Activated CD4-positive, CD25-positive, alpha-beta regulatory T cell treated with anti-CD3 and anti-CD28 coated beads, Interleukin-2, amount 50 U/mL, for 24 hours (primary cell): ENCODE measurements around the gene WDR46.

Source experiments
- ATAC-seq, 2 donors: fragments of 150-1000 bp; cut with Tn5 transposase; one replicate each; pipeline ENCODE4 v1.10.0; 2021; ENCODE audit warnings: mild to moderate bottlenecking in 1 of 2, moderate library complexity in 1 of 2

Gene WDR46

DNA sequence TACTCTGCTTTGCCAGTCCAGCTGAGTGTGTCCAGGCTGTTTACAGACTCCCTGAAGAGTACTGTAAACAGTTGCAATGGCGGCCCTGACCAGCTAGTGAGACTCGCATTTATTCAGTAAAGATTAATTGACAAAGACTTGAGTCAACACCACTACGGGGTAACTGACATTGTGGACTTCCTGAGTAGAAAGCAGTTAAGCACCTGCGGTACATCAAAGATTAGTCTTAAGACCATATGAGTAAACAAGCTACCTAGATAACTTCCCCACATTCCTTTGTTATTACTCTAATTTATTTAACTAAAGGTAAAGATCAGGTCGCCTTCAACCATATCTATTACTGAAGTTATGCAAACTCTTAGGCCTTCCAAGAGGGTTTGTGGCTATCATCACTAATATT is 30.0 kb downstream of the WDR46 start:
- ATAC-seq = no peak

DNA sequence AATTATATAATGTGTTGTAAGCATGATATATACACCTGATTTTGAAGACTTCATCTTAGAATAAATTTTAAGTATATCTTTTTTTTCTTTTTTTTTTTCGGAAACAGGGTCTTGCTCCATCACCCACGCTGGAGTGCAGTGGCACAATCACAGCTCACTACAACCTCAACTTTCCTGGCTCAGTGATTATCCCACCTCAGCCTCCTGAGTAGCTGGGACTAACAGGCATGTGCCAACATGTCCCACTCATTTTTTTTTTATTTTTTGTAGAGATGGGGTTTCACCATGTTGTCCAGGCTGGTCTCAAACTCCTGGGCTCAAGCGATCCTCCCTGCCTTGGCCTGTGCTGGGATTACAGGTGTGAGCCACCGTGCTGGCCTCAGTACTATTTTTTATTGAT is 34.4 kb downstream of the WDR46 start:
- ATAC-seq = no peak

DNA sequence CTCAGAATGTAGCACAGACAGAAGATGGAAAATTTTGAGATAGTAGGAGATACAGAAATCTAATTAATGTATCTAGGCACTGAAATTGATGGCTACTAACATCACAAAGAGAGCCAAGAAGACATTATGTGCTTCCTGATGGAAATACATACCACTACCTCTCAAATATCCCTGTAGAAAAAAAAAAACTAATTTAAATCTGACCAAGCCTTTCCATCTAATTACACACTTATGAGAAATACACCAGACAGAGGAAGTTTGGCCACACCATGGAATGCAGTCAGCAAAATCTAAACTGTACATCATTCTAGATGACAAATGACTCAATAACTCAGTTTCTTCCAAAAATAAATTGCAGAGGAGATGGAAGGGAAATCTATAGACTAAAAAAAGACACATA is 36.3 kb downstream of the WDR46 start:
- no peak for ATAC-seq

DNA sequence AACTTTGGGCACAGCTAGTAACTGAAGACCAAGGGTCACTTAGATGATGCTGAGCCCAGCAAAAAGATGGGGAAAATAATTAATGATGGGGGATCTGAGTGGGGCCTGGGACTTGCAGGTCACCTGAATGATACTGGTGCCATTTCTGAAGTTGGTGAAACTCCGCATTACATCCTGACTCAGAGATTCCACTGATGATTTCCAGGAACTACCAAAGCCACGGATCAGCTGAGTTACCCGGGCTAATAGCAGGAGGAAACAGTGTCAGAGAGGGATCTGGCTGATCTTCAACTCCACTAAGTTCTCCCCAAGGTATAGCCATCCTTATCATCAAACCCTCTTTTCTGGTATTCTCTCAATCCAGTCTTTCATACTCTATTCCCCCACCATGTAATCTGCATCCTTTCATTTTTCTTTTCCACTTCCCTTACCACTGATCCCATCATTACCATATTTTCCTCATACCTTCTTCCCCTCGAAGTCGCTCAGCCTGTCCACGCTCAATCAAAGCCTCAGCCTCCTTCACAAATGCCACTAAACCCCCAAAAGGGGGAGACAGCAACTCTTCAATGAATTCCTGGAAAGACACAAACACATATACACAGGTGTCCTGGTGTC is 37.5 kb downstream of the WDR46 start:
- ATAC-seq = no peak

DNA sequence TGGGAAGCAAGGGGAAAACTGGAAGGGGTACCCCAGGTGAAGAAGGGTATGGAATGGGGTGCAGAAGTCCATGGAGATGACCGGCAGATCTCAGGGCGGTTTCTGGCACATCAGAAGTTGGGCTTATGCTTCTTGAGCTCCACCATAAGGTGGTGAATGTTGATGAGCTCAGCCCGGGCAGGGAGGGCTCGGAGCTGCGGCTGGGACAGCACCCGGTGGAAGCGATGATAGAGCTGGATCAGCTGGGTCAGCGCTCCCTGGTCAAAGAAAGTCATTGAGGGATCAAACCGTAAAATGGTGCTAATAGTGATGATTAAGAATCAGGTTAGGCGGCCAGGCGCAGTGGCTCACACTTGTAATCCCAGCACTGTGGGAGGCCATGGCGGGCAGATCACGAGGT is 38.3 kb downstream of the WDR46 start:
- ATAC-seq = no peak

DNA sequence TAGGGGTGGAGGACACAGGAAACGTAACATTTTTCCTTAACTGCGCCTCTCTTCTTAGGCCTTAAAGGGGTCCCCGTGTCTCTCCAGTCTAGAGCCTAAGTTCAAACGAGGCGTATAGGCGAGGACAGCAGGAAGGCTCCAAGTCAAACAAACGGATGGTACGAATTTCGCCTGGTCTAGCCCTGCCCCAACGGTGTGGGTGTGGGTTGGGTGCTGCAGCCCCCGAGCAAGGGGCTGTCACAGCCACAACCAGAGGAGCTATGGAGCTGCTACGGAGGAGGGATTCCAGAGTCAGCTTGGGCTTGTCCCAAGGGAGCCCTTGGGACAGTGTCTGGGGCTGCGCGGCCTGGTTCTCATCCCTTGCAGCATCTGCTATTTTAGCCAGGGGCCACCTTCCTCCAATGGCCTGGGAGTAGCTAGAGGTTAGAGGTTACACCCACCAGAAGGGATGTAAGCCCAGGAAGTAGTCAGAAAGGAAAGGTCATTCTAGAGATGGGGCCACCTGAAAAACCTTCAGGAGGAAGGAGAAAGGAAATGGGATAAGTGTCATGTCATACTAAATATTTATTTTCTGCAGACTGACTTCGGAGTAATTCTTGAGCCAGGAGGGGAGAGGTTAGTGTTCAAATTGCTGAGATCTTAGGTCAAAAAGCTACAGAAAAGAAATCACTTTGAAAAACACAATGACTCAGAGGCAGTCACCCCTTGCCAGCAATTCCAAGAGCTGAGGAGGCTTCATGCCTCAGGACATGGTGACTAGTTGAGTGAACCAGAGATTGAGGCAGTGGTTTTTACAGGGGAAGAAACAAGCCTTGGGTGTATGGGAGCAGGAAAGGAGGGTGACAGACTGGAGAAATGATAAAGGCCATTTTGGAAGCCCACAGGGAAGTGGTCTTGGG is 39.1 kb downstream of the WDR46 start:
- ATAC-seq = no peak

DNA sequence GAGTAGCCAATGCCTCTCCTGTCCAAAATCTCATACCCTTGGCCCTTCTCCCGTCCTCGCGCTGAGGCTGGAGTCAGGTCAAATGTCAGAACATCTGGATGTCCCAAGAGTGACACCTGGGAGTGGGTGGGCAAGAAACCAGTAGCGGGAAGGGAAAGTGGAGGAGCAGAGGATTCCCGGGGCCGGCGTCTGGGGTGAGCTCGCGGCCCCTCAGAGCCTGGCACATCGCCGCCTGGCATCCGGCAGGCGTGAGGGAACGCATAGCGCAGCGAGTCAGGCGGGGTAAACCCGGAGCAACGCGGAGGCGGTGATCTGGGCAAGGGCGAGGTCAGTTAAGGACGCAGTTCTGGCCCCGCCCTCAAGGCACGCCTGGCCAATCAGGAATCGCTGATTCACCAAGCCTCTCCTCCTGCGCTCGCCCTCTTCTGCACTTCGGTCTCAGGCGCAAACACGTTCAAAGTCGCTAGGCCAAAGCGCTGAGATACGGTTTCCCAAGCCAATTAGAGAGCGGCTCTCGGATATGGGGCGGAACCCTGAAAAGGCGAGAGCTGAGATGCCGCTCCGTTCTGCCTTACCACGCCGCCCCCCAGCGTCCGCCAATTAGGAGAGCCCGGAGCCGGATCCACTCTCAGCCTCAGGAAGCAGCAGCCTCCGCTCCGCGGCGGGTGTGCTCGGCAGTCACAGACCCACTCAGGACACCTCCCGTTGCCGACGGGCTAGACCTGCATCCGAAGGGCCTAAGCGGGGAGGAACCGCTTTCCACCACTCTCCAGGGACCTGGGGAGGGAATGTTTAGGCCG is 39.9 kb downstream of the WDR46 start:
- ATAC-seq = peak; percentile 93 to 95

DNA sequence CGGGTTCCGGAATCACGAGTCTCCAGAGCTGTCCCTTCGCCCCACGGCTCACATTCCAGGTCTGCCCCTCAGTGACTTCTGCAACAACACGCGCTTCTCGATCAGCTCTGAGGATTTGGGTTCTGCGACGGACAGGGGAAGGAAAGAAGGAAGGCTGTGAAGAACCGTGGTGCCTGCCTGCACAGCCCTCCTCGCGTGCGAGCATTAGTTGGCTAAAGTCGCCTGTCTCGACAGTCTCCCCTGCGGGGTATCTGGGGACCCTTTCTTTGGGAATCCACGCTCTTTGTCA is 40.5 kb downstream of the WDR46 start:
- ATAC-seq = peak; percentile 3 to 6

DNA sequence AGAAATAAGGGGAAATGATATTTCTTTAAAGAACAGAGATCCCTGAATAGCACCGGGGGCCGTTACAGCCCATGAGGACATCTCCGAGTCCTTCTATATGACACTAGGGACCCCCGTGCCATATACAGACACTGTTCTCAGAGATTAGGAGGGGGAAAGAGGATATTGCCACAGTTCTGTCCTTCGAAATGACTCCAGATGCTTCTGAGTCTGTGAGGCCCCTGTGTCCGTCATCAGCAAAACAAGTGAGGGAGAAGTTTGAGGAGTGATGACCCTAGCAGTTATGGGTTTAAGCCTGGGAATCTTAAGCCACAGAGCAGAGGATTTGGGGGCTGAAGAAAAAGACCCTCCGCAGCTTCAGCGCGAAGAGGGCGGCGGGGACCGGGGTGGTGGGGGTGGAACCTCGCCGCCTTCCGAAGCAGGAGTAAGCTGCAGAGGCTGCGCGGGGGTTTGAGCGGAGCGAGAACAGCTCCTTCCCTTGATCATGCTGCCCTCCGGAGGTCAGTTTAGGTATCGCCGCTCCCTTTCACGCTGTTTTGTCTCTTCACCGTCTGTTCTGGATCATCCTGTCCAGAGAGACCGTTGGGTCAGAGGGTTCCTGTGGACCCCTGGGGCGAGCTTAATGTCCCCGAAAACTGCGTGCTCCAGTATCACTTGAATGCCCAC is 40.9 kb downstream of the WDR46 start:
- peak; percentile 32 to 45 for ATAC-seq

DNA sequence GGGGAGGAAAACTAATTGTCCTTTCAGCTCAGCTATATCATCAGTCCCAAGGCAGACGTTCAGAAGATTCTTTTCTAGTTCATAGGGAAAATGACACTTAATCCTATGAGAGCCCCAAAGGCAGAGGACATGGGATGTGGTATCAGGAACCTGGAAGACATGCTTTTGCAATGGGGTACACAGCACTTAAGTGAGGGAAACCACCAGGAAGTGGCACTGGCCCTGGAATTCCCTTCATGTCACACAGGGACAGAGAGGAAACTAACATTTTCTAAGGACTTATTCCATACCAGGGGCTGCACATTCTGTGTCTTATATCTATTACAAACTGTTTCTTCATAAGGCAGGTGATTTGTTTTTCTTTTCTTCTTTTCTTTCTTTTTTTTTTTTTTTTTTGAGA is 45.6 kb downstream of the WDR46 start:
- no peak for ATAC-seq

DNA sequence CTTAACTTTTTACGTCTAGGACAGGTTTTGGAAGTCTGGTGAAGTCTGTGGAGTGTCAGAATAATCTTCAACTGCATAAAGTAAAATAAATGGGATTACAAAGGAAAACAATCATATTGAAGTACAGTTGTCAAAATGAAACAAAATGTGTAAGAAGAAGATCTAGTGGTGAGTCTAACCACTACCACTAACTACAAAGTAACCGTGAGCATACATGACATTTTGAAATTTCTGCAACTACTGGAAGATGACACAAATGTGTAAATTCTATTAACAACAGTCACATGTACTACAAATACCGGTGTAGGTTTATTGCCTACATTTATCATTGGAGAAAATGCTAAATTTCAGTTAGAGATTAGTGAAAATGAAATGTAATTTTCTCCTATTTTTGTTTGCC is 47.1 kb downstream of the WDR46 start:
- ATAC-seq = peak; percentile 89 to 91

DNA sequence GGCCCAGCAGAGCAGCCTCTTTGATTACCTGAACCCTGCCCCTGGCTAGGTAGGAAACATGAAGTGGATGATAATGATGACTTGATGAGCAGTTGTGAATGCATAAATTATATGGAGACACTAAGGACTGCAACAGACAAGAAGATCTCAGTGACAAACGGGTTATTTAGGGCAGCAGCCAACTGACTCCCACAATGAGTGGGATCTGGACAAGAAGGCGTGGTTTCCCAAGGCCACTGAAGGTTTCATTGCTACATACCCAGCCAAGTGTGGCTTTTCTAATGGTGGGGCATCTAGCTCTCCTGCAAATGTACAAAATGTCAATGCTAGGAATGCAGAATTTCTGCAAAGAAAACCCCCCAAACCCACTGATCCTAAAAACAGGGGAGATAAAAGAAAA is 51.3 kb downstream of the WDR46 start:
- ATAC-seq = no peak

DNA sequence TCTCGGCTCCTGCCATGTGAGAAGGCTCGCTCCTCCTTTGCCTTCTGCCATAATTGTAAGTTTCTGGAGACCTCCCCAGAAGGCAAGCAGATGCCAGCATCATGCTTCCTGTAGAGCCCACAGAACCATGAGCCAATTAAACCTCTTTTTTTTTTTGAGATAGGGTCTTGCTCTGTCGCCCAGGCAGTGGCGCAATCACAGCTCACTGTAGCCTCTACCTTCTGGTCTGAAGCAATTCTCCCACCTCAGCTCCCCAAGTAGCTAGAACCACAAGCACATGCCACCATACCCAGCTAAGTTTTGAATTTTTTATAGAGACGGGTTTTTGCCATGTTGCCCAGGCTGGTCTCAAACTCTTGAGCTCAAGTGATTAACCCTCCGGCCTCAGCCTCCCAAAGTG is 52.2 kb downstream of the WDR46 start:
- ATAC-seq = no peak

DNA sequence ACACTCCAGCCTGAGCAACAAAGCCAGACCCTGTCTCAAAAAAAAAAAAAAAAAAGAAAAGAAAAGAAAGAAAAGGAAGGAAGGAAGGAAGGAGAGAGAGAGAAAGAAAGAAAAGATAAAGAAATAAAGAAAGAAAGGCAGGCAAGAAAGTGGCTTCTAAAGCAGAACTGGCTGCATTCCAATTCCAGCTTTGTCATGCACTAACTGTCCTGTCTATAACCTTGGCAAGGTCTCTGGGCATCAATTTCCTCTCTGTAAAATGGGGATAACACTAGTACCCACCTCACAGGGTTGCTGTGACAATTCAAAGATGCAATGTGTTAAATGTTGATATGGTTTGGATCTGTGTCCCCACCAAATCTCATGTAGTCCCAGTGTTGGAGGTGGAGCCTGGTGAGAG is 52.7 kb downstream of the WDR46 start:
- no peak for ATAC-seq

DNA sequence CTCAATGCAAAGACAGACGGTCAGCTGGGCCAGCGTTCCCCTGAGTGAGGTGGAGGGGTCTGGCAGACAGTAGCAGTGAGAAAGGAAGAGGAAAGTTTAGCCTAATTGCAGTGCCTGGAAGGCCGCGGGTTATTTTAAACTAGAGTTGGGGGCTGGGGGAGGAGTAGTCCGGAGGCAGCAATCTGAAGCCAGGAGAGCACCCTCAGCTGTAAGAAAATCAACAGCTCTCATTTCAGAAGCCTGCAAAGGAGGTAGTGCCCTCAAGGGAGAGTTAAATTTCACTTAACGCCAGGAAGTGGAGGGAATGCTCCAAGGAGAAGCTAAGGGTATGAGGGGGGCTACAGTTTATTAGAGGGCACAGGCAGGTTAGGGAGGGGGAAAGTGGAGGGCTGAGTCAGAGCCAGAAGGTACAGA is 53.8 kb downstream of the WDR46 start:
- no peak for ATAC-seq
